SK-N-MC (cell line): ENCODE results near the gene RHOJ.

Experiments
- DNase-seq: peaks from one replicate; pipeline ENCODE4 v3.0.0-alpha.2; 2011; ENCODE audit warnings: low read depth, low spot score
- H3K27ac ChIP-seq: fragments of 200-600 bp; sonication (generic); 2 replicates; pipeline ENCODE4 v1.5.1; 2016; ENCODE audit warnings: mixed run types
- H3K36me3 ChIP-seq: fragments of 200-600 bp; sonication (generic); 2 replicates; pipeline ENCODE4 v1.6.1; 2017; ENCODE audit warnings: antibody characterized with exemption, low read length, mixed read lengths; ENCODE audit not compliant: insufficient read depth
- H3K4me3 ChIP-seq: fragments of 200-600 bp; sonication (generic); 2 replicates; pipeline ENCODE4 v1.5.1; 2016
- H3K9ac ChIP-seq: fragments of 200-600 bp; sonication (generic); 2 replicates; pipeline ENCODE4 v1.8.0; 2017; ENCODE audit warnings: mixed run types, mixed read lengths; ENCODE audit not compliant: insufficient read length
- H3K9me3 ChIP-seq: fragments of 200-600 bp; sonication (generic); 2 replicates; pipeline ENCODE4 v1.6.1; 2017; ENCODE audit warnings: low read depth, mild to moderate bottlenecking, antibody characterized with exemption, low read length, moderate library complexity, mixed read lengths
- EZH2 ChIP-seq: fragments of 200-600 bp; sonication (generic); IDR thresholded peaks from one replicate; pipeline ENCODE4 v1.6.1; 2017; ENCODE audit warnings: antibody characterized with exemption
- FOXP2 ChIP-seq: optimal IDR thresholded peaks from 2 replicates; pipeline ENCODE3; 2011; ENCODE audit warnings: mild to moderate bottlenecking, moderate library complexity; ENCODE audit not compliant: insufficient read depth; ENCODE audit errors: extremely low read length, control extremely low read depth
- POLR2AphosphoS5 ChIP-seq: IDR thresholded peaks from 2 replicates; pipeline ENCODE4 v1.6.1; 2012; ENCODE audit warnings: mild to moderate bottlenecking, low read depth, low read length, borderline replicate concordance

Gene RHOJ

GRCh38 chr14:63266106-63266505 lies 61.9 kb downstream of the RHOJ start:
- no peaks in the 10 kb centered on the region for H3K36me3 ChIP-seq
- H3K4me3 ChIP-seq, result no peak overlapping the region
- H3K27ac ChIP-seq, result no peak overlapping the region
- TF ChIP-seq EZH2 (no peak), FOXP2 (no peak), POLR2AphosphoS5 (no peak)
- DNase-seq, result no peak
- no peak overlapping the region for H3K9ac ChIP-seq
- H3K9me3 ChIP-seq, result no peaks in the 10 kb centered on the region

GRCh38 chr14:63267171-63267570 lies 62.9 kb downstream of the RHOJ start:
- TF ChIP-seq EZH2 (no peak), POLR2AphosphoS5 (no peak), FOXP2 (no peak)
- no peak for DNase-seq
- H3K36me3 ChIP-seq, result no peaks in the 10 kb centered on the region
- H3K9ac ChIP-seq, result no peak overlapping the region
- no peak overlapping the region for H3K4me3 ChIP-seq
- H3K27ac ChIP-seq, result no peak overlapping the region
- no peaks in the 10 kb centered on the region for H3K9me3 ChIP-seq

GRCh38 chr14:63268771-63269170 lies 64.5 kb downstream of the RHOJ start:
- no peak overlapping the region for H3K9ac ChIP-seq
- no peaks in the 10 kb centered on the region for H3K9me3 ChIP-seq
- TF ChIP-seq POLR2AphosphoS5 (no peak), EZH2 (no peak), FOXP2 (no peak)
- no peak overlapping the region for H3K4me3 ChIP-seq
- DNase-seq, result no peak
- H3K36me3 ChIP-seq, result no peaks in the 10 kb centered on the region
- no peak overlapping the region for H3K27ac ChIP-seq

GRCh38 chr14:63269561-63270225 lies 65.5 kb downstream of the RHOJ start:
- H3K27ac ChIP-seq, result no peak overlapping the region
- TF ChIP-seq POLR2AphosphoS5 (no peak), FOXP2 (no peak)
- no peaks in the 10 kb centered on the region for H3K36me3 ChIP-seq
- no peak overlapping the region for H3K9ac ChIP-seq
- H3K9me3 ChIP-seq, result no peaks in the 10 kb centered on the region
- no peak overlapping the region for H3K4me3 ChIP-seq
- no peak for DNase-seq

GRCh38 chr14:63273129-63273528 lies 68.9 kb downstream of the RHOJ start:
- Histone ChIP-seq H3K4me3 (no peak overlapping the region), H3K36me3 (no peaks in the 10 kb centered on the region), H3K9me3 (no peaks in the 10 kb centered on the region), H3K9ac (no peak overlapping the region), H3K27ac (no peak overlapping the region)
- TF ChIP-seq POLR2AphosphoS5 (no peak), EZH2 (no peak), FOXP2 (no peak)
- no peak for DNase-seq

GRCh38 chr14:63273717-63274655 lies 69.7 kb downstream of the RHOJ start:
- Histone ChIP-seq H3K27ac (no peak overlapping the region), H3K9me3 (no peaks in the 10 kb centered on the region), H3K36me3 (no peaks in the 10 kb centered on the region), H3K4me3 (no peak overlapping the region), H3K9ac (no peak overlapping the region)
- no peak for TF ChIP-seq POLR2AphosphoS5
- no peak for TF ChIP-seq EZH2
- TF ChIP-seq FOXP2, result no peak
- DNase-seq, result no peak

- Histone ChIP-seq H3K36me3 (no peaks in the 10 kb centered on the region), H3K9me3 (no peaks in the 10 kb centered on the region), H3K27ac (no peak overlapping the region), H3K4me3 (no peak overlapping the region), H3K9ac (no peak overlapping the region)
- TF ChIP-seq EZH2, result no peak
- no peak for TF ChIP-seq FOXP2
- no peak for TF ChIP-seq POLR2AphosphoS5
- no peak for DNase-seq
Measured at GRCh38 chr14:63275611-63276010, 71.4 kb downstream of the RHOJ start.

- Histone ChIP-seq H3K27ac (no peak overlapping the region), H3K4me3 (no peak overlapping the region), H3K9me3 (no peaks in the 10 kb centered on the region), H3K9ac (no peak overlapping the region), H3K36me3 (no peaks in the 10 kb centered on the region)
- TF ChIP-seq FOXP2, result no peak
- TF ChIP-seq EZH2, result no peak
- no peak for TF ChIP-seq POLR2AphosphoS5
- DNase-seq, result no peak
Measured at GRCh38 chr14:63276016-63276415, 71.8 kb downstream of the RHOJ start.
